Measurements from ENCODE around the gene MTHFD2L.

DNA sequence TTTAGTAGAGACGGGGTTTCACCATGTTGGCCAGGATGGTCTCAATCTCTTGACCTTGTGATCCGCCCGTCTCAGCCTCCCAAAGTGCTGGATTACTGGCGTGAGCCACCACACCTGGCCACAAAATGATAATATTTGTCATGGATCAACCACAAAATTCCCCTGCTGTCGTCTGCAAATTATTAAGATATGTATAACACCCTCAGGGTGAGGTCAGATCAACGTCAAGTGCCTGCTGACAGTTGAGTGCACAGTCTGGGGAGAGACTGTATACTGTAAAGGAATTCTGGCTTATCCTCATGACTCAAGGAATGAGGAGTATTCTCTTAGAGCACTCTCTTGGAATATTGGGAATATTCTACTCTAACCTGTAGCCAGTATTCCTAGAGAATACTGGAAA lies 161.6 kb downstream of the MTHFD2L start:
- TF ChIP-seq, protein P1, sequence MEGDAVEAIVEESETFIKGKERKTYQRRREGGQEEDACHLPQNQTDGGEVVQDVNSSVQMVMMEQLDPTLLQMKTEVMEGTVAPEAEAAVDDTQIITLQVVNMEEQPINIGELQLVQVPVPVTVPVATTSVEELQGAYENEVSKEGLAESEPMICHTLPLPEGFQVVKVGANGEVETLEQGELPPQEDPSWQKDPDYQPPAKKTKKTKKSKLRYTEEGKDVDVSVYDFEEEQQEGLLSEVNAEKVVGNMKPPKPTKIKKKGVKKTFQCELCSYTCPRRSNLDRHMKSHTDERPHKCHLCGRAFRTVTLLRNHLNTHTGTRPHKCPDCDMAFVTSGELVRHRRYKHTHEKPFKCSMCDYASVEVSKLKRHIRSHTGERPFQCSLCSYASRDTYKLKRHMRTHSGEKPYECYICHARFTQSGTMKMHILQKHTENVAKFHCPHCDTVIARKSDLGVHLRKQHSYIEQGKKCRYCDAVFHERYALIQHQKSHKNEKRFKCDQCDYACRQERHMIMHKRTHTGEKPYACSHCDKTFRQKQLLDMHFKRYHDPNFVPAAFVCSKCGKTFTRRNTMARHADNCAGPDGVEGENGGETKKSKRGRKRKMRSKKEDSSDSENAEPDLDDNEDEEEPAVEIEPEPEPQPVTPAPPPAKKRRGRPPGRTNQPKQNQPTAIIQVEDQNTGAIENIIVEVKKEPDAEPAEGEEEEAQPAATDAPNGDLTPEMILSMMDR (IDR thresholded peaks at IDR 0.05; ENCODE audit: extremely low read depth in 1 of 2, insufficient read depth in 1 of 2, low read depth in 1 of 2, low read length in 2 of 2): no peak
- TF ChIP-seq POLR2A (IDR thresholded peaks at IDR 0.05; ENCODE audit: low read depth, low read length): no peak
- TF ChIP-seq GATA2 (IDR thresholded peaks at IDR 0.05; ENCODE audit: insufficient read depth, insufficient read length, low read depth, low read length): no peak
- TF ChIP-seq POLR2AphosphoS5 (IDR thresholded peaks at IDR 0.05; ENCODE audit: insufficient read depth, low read depth, low read length): no peak
- no peak for TF ChIP-seq EZH2 (IDR thresholded peaks at IDR 0.05; ENCODE audit: borderline replicate concordance, low read depth, low read length, severe bottlenecking)
- no peak for TF ChIP-seq FOS (IDR thresholded peaks at IDR 0.05; ENCODE audit: borderline replicate concordance, insufficient read depth, low read length)
- TF ChIP-seq, protein P2, sequence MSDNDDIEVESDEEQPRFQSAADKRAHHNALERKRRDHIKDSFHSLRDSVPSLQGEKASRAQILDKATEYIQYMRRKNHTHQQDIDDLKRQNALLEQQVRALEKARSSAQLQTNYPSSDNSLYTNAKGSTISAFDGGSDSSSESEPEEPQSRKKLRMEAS (IDR thresholded peaks at IDR 0.05; ENCODE audit: insufficient read depth, insufficient read length): no peak
- no peak for TF ChIP-seq JUN (IDR thresholded peaks at IDR 0.05; ENCODE audit: borderline replicate concordance, insufficient read depth, insufficient read length, low read depth)
- TF ChIP-seq MYC (IDR thresholded peaks at IDR 0.05; ENCODE audit: low read depth, low read length): no peak
